Mesenteric fat pad (tissue), 1 donor: ENCODE data around the gene TCF7L1. TPM values are rescaled to one million over a fixed set of nuclear protein-coding genes. Genes with fewer than 3 reads are reported as not detected.

Experiments used
- DNase-seq: peaks from one replicate; pipeline ENCODE4 v3.0.0-alpha.2; 2020; ENCODE audit warnings: low spot score
- total RNA-seq: library from RNA; stranded (reverse); fragmentation: NEBNext Ultra II Directional; extraction: Animal tissue kit (Norgen Biotek cat#: 25700); gene quantifications from one replicate; pipeline ENCODE4 v1.2.1, GENCODE V29; 2021
- donor health status: DM: yes; HTN: yes; CAD: no.

TCF7L1 gene
- total RNA-seq, 1 donor from 2014 or later, result 27.8 TPM

- DNase-seq, result no peak
These were observed 82.5 kb downstream of the TCF7L1 start for GRCh38 chr2:85215448-85216401.

GRCh38 chr2:85216927-85217326, 83.7 kb downstream of the TCF7L1 start:
- DNase-seq, result no peak

GRCh38 chr2:85221067-85221691, 88.0 kb downstream of the TCF7L1 start:
- DNase-seq, result no peak

GRCh38 chr2:85222792-85223191, 89.6 kb downstream of the TCF7L1 start:
- no peak for DNase-seq

- DNase-seq, result peak; percentile 59
These were observed 93.6 kb downstream of the TCF7L1 start for GRCh38 chr2:85226783-85227182.

- DNase-seq, result no peak
These were observed 97.7 kb downstream of the TCF7L1 start for GRCh38 chr2:85230679-85231467.

- DNase-seq, result no peak
These were observed 98.2 kb downstream of the TCF7L1 start for GRCh38 chr2:85231468-85231805.

- DNase-seq, result peak; percentile 28
These were observed 98.8 kb downstream of the TCF7L1 start for GRCh38 chr2:85231952-85232351.

- peak; percentile 22 for DNase-seq
These were observed 101.7 kb downstream of the TCF7L1 start for GRCh38 chr2:85234868-85235267.

- peak; percentile 83 for DNase-seq
These were observed 102.1 kb downstream of the TCF7L1 start for GRCh38 chr2:85235281-85235680.

- DNase-seq, result no peak
These were observed 102.9 kb downstream of the TCF7L1 start for GRCh38 chr2:85236084-85236483.

GRCh38 chr2:85237849-85238565, 104.8 kb downstream of the TCF7L1 start:
- DNase-seq, result no peak

- DNase-seq, result no peak
These were observed 105.4 kb downstream of the TCF7L1 start for GRCh38 chr2:85238607-85239006.

- DNase-seq, result no peak
These were observed 105.9 kb downstream of the TCF7L1 start for GRCh38 chr2:85239102-85239501.

- no peak for DNase-seq
These were observed 106.9 kb downstream of the TCF7L1 start for GRCh38 chr2:85240055-85240454.

- DNase-seq, result no peak
These were observed 109.1 kb downstream of the TCF7L1 start for GRCh38 chr2:85242321-85242720.

- DNase-seq, result peak; percentile 88
These were observed 110.2 kb downstream of the TCF7L1 start for GRCh38 chr2:85243101-85244072.

GRCh38 chr2:85244828-85245227, 111.6 kb downstream of the TCF7L1 start:
- DNase-seq, result peak; percentile 53

- DNase-seq, result peak; percentile 37
These were observed 112.7 kb downstream of the TCF7L1 start for GRCh38 chr2:85245891-85246290.

- peak; percentile 51 for DNase-seq
These were observed 113.2 kb downstream of the TCF7L1 start for GRCh38 chr2:85246348-85246747.
